ENCODE results near the gene CGNL1.

- TF ChIP-seq SIN3A (IDR thresholded peaks at IDR 0.05; ENCODE audit: borderline replicate concordance, low read depth, low read length): no peak
- TF ChIP-seq FOXJ3 (CRISPR knock-in tag; IDR thresholded peaks at IDR 0.05): no peak
- TF ChIP-seq MAX (IDR thresholded peaks at IDR 0.05; ENCODE audit: low read depth): no peak
- TF ChIP-seq YY1 (IDR thresholded peaks at IDR 0.05; ENCODE audit: low read depth): no peak
- TF ChIP-seq FOSL2 (IDR thresholded peaks at IDR 0.05; ENCODE audit: borderline replicate concordance, low read depth): no peak
- TF ChIP-seq JUND (IDR thresholded peaks at IDR 0.05): no peak
- TF ChIP-seq, protein P1, sequence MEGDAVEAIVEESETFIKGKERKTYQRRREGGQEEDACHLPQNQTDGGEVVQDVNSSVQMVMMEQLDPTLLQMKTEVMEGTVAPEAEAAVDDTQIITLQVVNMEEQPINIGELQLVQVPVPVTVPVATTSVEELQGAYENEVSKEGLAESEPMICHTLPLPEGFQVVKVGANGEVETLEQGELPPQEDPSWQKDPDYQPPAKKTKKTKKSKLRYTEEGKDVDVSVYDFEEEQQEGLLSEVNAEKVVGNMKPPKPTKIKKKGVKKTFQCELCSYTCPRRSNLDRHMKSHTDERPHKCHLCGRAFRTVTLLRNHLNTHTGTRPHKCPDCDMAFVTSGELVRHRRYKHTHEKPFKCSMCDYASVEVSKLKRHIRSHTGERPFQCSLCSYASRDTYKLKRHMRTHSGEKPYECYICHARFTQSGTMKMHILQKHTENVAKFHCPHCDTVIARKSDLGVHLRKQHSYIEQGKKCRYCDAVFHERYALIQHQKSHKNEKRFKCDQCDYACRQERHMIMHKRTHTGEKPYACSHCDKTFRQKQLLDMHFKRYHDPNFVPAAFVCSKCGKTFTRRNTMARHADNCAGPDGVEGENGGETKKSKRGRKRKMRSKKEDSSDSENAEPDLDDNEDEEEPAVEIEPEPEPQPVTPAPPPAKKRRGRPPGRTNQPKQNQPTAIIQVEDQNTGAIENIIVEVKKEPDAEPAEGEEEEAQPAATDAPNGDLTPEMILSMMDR (IDR thresholded peaks at IDR 0.05): no peak
Measured at GRCh38 chr15:57583282-57583681, 207.0 kb downstream of the CGNL1 start.
